Measurements from ENCODE around the gene PTTG2.

PTTG2 gene

DNA sequence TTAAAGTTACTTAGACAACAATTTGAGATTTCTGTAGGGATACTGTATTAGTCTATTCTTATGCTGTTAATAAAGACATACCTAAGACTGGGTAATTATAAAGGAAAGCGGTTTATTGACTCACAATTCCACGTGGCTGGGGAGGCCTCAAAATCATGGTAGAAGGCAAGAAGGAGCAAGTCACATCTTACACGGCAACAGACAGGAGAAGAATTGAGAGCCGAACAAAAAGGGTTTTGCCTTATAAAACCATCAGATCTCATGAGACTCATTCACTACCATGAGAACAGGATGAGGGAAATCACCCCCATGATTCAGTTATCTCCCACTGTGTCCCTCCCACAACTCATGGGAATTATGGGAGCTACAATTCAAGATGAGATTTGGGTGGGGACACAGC, 11.0 kb downstream of the PTTG2 start:
- TF ChIP-seq RAD21 (IDR thresholded peaks at IDR 0.05; ENCODE audit: low read depth) (no peak), ZBTB7A (IDR thresholded peaks at IDR 0.05; ENCODE audit: low read depth) (no peak), TAF1 (IDR thresholded peaks at IDR 0.05; ENCODE audit: low read depth) (no peak), CREB1 (IDR thresholded peaks at IDR 0.05; ENCODE audit: low read depth) (no peak), YY1 (IDR thresholded peaks at IDR 0.05; ENCODE audit: low read depth) (no peak), TEAD4 (IDR thresholded peaks at IDR 0.05) (no peak), FOXM1 (IDR thresholded peaks at IDR 0.05; ENCODE audit: borderline replicate concordance, low read depth) (no peak), EP300 (IDR thresholded peaks at IDR 0.05; ENCODE audit: borderline replicate concordance) (no peak), EGR1 (IDR thresholded peaks at IDR 0.05) (no peak)
- TF ChIP-seq, protein P1, sequence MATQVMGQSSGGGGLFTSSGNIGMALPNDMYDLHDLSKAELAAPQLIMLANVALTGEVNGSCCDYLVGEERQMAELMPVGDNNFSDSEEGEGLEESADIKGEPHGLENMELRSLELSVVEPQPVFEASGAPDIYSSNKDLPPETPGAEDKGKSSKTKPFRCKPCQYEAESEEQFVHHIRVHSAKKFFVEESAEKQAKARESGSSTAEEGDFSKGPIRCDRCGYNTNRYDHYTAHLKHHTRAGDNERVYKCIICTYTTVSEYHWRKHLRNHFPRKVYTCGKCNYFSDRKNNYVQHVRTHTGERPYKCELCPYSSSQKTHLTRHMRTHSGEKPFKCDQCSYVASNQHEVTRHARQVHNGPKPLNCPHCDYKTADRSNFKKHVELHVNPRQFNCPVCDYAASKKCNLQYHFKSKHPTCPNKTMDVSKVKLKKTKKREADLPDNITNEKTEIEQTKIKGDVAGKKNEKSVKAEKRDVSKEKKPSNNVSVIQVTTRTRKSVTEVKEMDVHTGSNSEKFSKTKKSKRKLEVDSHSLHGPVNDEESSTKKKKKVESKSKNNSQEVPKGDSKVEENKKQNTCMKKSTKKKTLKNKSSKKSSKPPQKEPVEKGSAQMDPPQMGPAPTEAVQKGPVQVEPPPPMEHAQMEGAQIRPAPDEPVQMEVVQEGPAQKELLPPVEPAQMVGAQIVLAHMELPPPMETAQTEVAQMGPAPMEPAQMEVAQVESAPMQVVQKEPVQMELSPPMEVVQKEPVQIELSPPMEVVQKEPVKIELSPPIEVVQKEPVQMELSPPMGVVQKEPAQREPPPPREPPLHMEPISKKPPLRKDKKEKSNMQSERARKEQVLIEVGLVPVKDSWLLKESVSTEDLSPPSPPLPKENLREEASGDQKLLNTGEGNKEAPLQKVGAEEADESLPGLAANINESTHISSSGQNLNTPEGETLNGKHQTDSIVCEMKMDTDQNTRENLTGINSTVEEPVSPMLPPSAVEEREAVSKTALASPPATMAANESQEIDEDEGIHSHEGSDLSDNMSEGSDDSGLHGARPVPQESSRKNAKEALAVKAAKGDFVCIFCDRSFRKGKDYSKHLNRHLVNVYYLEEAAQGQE (IDR thresholded peaks at IDR 0.05; ENCODE audit: low read depth): no peak
- TF ChIP-seq, protein P2, sequence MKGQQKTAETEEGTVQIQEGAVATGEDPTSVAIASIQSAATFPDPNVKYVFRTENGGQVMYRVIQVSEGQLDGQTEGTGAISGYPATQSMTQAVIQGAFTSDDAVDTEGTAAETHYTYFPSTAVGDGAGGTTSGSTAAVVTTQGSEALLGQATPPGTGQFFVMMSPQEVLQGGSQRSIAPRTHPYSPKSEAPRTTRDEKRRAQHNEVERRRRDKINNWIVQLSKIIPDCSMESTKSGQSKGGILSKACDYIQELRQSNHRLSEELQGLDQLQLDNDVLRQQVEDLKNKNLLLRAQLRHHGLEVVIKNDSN (IDR thresholded peaks at IDR 0.05): no peak
- TF ChIP-seq, protein P3, sequence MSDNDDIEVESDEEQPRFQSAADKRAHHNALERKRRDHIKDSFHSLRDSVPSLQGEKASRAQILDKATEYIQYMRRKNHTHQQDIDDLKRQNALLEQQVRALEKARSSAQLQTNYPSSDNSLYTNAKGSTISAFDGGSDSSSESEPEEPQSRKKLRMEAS (IDR thresholded peaks at IDR 0.05): no peak

GRCh38 chr4:37973441-37973840, 13.2 kb downstream of the PTTG2 start:
- TF ChIP-seq, protein P2 (IDR thresholded peaks at IDR 0.05): no peak
- TF ChIP-seq EGR1 (IDR thresholded peaks at IDR 0.05) (no peak), TEAD4 (IDR thresholded peaks at IDR 0.05) (no peak), ZBTB7A (IDR thresholded peaks at IDR 0.05; ENCODE audit: low read depth) (no peak), CEBPB (IDR thresholded peaks at IDR 0.05) (no peak), YY1 (IDR thresholded peaks at IDR 0.05; ENCODE audit: low read depth) (no peak), EP300 (IDR thresholded peaks at IDR 0.05; ENCODE audit: borderline replicate concordance) (no peak), CREB1 (IDR thresholded peaks at IDR 0.05; ENCODE audit: low read depth) (no peak), TAF1 (IDR thresholded peaks at IDR 0.05; ENCODE audit: low read depth) (no peak), TCF12 (IDR thresholded peaks at IDR 0.05; ENCODE audit: low read depth) (no peak), RAD21 (IDR thresholded peaks at IDR 0.05; ENCODE audit: low read depth) (no peak), NFIC (IDR thresholded peaks at IDR 0.05) (no peak), FOXM1 (IDR thresholded peaks at IDR 0.05; ENCODE audit: borderline replicate concordance, low read depth) (no peak)
- TF ChIP-seq, protein P1 (IDR thresholded peaks at IDR 0.05; ENCODE audit: low read depth): no peak
- TF ChIP-seq, protein P3 (IDR thresholded peaks at IDR 0.05): no peak

DNA sequence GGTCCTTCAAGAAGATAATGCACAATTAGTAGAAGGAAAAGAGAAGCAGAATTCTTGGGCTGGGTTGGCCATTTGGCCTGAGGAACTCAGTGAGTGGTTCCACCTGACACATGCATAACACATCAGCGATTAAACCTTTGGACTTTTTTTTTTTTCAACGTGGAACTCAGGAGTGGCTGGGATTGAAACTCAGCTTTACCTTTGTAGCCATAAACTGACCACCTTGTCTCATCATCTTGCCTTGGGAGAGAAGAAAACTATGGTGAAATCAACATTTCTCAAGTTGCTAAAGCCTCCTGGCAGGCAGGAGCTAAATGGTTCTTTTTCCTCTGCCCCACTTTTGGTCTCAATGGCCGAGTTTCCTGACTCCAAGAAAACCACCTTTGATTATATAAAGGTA, 16.3 kb downstream of the PTTG2 start:
- TF ChIP-seq, protein P3 (IDR thresholded peaks at IDR 0.05): 0 out of 2 replicates have a peak, but pooled peaks have one; percentile 2
- TF ChIP-seq TEAD4 (IDR thresholded peaks at IDR 0.05): no peak

DNA sequence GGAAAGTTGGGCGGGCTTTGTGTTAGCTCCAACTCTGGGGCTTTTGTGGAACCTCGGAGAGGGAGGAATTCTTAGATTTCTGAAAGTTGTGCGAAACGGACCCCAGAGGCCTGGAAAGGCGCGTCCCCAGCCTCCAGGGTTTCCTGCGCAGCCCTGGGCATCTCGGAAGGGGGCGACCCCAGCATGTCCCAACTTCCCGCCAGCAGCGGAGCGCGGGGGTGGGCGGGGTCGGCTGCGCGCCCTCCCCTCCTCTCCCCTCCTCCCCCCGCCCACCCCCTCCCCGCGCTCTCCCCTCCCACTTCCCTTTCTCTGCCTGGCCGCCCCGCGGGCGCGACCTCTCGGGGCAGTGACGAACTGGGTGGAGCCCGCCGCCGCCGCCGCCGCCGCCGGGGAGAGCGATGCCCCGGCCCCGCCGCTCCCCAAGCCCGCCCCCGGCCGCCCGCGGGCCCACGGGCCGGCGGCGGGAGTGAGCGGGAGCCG, 16.8 kb downstream of the PTTG2 start:
- TF ChIP-seq TEAD4 (IDR thresholded peaks at IDR 0.05): 0 out of 2 replicates have a peak, but pooled peaks have one; percentile 7
- TF ChIP-seq TAF1 (IDR thresholded peaks at IDR 0.05; ENCODE audit: low read depth): no peak; the same call in 1 of the 2 replicates
- TF ChIP-seq, protein P3 (IDR thresholded peaks at IDR 0.05): peak; percentile 23; the same call in 1 of the 2 replicates

- TF ChIP-seq TEAD4 (IDR thresholded peaks at IDR 0.05) (no peak), RAD21 (IDR thresholded peaks at IDR 0.05; ENCODE audit: low read depth) (peak; percentile 15; the same call in 1 of the 2 replicates)
- TF ChIP-seq, protein P3 (IDR thresholded peaks at IDR 0.05): peak; percentile 83
Observed at GRCh38 chr4:37977471-37978247, 17.5 kb downstream of the PTTG2 start.
